GM19035 (cell line): ENCODE results near the gene SYNGAP1.
"Not testable (repeated sequence)": the region's sequence is repeated elsewhere in the genome, so short reads cannot be mapped to it uniquely, and the experiment has no call there.

Experiments
- ATAC-seq: cut with Tn5 transposase; IDR thresholded peaks from one replicate; pipeline ENCODE4 v1.9.1; 2021; ENCODE audit not compliant: unreplicated experiment

Gene SYNGAP1

GRCh38 chr6:33399881-33400280, 20.0 kb upstream of the SYNGAP1 start:
- not testable (repeated sequence) for ATAC-seq

- ATAC-seq, result no peak
Observed at GRCh38 chr6:33404884-33405283, 15.0 kb upstream of the SYNGAP1 start.

- no peak for ATAC-seq
Observed at GRCh38 chr6:33405386-33405940, 14.4 kb upstream of the SYNGAP1 start.

GRCh38 chr6:33406126-33406525, 13.7 kb upstream of the SYNGAP1 start:
- ATAC-seq, result no peak

- no peak for ATAC-seq
Observed at GRCh38 chr6:33407132-33407718, 12.6 kb upstream of the SYNGAP1 start.

- peak; percentile 83 for ATAC-seq
Observed at GRCh38 chr6:33410050-33410710, 9.7 kb upstream of the SYNGAP1 start.

- ATAC-seq, result peak; percentile 43
Observed at GRCh38 chr6:33410711-33411631, 8.9 kb upstream of the SYNGAP1 start, which contains the start of gene PHF1. TSS of gene PHF1 (plus strand) at chr6:33411014. CDS start at chr6:33412264, 1,250 bp downstream.

- ATAC-seq, result no peak
Observed at GRCh38 chr6:33411632-33412005, 8.2 kb upstream of the SYNGAP1 start.

GRCh38 chr6:33412140-33413009, 7.5 kb upstream of the SYNGAP1 start:
- ATAC-seq, result no peak

- ATAC-seq, result no peak
Observed at GRCh38 chr6:33413241-33414120, 6.4 kb upstream of the SYNGAP1 start.

GRCh38 chr6:33414592-33415271, 5.1 kb upstream of the SYNGAP1 start:
- ATAC-seq, result no peak

GRCh38 chr6:33415831-33416230, 4.0 kb upstream of the SYNGAP1 start:
- no peak for ATAC-seq

GRCh38 chr6:33416386-33417127, 3.3 kb upstream of the SYNGAP1 start:
- no peak for ATAC-seq

GRCh38 chr6:33417128-33417902, 2.5 kb upstream of the SYNGAP1 start:
- no peak for ATAC-seq

- ATAC-seq, result peak; percentile 88
Observed at GRCh38 chr6:33417903-33418689, 1.8 kb upstream of the SYNGAP1 start, which contains the start of gene CUTA. TSS of gene CUTA (minus strand) at chr6:33418107. CDS start at chr6:33418000, 107 bp downstream.

GRCh38 chr6:33418690-33419291, 1.1 kb upstream of the SYNGAP1 start:
- ATAC-seq, result no peak
